Choroid plexus epithelial cell (primary cell): Measurements from ENCODE around the gene MYRIP.

Source experiments
- DNase-seq: peaks from one replicate; pipeline ENCODE4 v3.0.0-alpha.2; 2010; ENCODE audit warnings: low read depth
- H3K4me3 ChIP-seq: 2 replicates; pipeline ENCODE4 v1.5.1; 2011; ENCODE audit warnings: low read depth, mild to moderate bottlenecking, control low read depth, low read length, moderate library complexity
- TF ChIP-seq, protein P1 (sequence below): conservative IDR thresholded peaks from 2 replicates; pipeline ENCODE4 v1.5.1; 2011; ENCODE audit warnings: low read depth, mild to moderate bottlenecking, control low read depth, inconsistent platforms, low read length, moderate library complexity

Gene MYRIP

DNA sequence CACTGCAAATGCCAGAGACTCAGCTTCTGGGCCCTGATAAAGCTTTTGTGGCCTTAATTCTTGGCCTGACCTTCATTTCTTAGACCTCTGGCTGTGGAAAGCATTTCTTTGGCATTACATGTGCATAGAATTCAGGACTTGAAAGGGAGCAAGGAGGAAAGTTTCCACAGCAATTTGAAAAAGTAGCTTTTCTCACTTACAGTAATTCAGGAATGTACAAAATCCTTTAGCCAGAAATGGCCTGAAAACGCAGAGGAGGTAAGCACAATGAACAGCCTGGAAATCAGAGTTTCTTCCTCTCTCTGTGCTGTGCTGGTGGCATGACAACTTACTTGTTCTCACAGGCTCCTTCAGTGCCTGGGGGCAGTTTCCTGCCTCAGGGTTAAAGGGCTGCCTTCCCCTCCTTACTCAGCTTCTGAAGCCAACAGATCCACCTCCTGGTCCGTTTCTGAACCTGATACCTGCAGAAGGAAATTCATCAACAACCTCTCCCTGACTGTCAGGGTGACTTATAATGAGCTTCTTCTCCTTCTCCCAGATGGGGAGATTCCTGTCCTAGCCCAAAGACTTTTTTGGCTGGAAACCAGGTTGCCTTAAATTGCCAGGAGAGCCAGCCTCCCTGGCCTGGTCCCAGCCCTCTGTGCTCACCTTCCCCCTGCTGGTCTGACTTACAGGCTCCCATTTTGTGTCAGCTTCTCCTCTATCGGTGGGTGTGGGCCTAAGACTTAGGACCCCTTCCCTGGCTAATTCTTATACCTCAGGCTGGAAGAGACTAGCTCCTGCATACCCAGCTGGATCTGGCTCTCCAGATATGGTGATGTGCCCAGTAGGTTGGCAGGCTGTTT lies 102.3 kb downstream of the MYRIP start:
- peak; percentile 31 for DNase-seq
- H3K4me3 ChIP-seq, result no peak overlapping the region
- TF ChIP-seq, protein P1, sequence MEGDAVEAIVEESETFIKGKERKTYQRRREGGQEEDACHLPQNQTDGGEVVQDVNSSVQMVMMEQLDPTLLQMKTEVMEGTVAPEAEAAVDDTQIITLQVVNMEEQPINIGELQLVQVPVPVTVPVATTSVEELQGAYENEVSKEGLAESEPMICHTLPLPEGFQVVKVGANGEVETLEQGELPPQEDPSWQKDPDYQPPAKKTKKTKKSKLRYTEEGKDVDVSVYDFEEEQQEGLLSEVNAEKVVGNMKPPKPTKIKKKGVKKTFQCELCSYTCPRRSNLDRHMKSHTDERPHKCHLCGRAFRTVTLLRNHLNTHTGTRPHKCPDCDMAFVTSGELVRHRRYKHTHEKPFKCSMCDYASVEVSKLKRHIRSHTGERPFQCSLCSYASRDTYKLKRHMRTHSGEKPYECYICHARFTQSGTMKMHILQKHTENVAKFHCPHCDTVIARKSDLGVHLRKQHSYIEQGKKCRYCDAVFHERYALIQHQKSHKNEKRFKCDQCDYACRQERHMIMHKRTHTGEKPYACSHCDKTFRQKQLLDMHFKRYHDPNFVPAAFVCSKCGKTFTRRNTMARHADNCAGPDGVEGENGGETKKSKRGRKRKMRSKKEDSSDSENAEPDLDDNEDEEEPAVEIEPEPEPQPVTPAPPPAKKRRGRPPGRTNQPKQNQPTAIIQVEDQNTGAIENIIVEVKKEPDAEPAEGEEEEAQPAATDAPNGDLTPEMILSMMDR, result no peak

DNA sequence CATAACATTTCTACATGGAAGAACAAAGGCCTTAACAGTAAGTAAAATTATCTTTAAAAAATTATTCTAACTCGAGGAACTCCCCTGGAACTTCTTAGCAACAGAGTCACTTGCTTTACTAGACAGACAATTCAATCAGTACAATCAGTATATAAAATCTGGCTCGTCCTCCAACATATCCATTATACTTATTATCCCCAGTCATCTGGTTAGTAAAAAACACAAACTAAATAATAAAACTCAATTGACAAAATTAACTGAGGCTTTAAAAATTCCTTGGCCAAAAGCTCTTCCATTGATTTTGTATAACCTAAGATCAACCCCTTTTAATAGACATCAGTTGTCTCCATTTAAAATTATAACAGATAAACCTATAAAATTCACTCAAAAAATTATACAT lies 105.6 kb downstream of the MYRIP start:
- TF ChIP-seq, protein P1, result no peak
- no peak overlapping the region for H3K4me3 ChIP-seq
- DNase-seq, result no peak

DNA sequence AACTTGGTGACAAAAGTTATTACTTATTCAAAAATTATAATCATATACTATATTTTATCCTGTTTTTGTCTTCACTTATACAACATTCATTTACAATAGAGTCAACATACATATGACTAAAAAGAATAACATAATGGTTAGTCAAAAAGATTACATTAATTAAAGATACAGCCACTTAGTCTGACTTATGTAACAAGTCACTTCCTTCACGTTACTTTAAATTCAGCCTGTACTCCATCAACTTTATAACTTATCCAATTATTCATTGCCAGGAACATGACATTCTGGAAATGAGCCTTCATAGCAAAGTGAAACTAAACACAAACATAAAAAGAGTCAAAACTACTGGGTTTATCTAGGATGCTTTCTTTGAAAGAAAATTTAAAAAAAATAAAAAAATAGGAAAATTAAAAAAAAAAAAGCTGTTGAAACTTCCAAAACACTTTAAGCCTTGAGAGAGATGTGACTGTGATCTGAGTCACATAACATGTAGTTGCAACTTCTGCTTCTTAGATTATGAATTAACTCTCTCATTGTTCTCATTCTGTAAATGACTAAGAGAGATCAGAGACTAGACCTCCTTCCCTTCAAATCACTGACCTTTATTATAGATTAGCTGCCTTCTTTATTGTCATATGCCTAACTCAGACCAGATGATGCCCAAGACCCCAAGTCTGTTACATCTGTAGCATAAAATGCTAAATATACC lies 107.8 kb downstream of the MYRIP start:
- TF ChIP-seq, protein P1, result no peak
- H3K4me3 ChIP-seq, result no peak overlapping the region
- DNase-seq, result no peak

DNA sequence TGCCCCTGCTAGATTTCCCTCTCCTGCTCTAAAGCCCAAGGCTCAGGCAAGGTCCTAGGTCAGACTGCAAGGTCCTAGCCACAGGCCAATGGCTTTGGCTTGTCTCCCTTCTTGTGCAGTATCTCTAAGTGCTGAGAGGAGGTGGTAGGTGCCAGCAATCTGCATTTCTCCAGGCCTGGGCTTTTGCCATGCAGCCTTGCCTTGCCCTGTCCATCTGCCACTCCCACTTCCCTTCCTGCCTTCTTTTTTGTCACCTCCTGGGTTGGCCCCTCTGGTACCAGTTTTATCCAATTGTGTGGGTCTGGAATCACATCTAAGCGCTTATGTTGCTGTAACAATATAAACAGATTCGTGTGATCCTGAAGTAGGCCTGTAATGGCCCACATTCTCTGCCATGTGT lies 109.9 kb downstream of the MYRIP start:
- no peak overlapping the region for H3K4me3 ChIP-seq
- DNase-seq, result no peak
- TF ChIP-seq, protein P1, result no peak

DNA sequence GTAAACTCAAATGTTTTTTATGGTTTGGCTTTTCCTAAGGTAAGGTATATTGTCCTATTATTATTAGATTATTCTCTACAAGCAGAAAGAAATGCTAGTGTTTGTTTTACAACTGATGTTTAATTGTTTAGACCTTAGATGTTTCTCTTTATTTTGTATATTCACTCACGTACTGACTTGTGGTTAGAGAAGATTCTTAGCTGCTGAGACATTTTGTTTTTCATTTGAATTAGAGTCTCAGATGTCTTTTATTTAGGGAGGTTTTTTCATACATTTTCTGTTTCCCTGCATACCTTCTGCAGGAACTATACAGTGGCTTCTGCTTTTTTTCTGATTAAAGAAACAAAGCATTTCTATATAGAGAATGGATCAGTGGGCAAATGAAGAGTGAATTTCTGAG lies 110.9 kb downstream of the MYRIP start:
- no peak overlapping the region for H3K4me3 ChIP-seq
- DNase-seq, result no peak
- TF ChIP-seq, protein P1, result no peak

DNA sequence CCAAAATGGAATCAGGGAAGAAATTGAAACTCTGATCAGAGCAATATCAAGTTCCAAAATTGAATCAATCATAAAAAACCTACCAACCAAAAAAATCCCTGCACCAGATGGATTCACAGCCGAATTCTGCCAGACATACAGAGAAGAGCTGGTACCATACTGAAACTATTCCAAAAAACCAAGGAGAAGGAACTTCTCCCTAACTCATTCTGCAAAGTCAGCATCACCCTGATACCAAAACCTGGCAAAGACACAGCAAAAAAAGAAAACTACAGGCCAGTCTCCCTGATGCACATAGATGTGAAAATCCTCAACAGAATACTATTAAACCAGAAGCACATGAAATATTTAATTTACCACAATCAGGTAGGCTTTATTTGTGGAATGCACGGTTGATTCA lies 118.1 kb downstream of the MYRIP start:
- no peak overlapping the region for H3K4me3 ChIP-seq
- DNase-seq, result no peak
- TF ChIP-seq, protein P1, result no peak
